DND-41 (cell line): ENCODE measurements around the gene TROAP.

ENCODE experiments used
- EZH2 ChIP-seq: IDR thresholded peaks from 3 replicates; pipeline ENCODE4 v1.6.1; 2012; ENCODE audit warnings: borderline replicate concordance, low read depth, mild to moderate bottlenecking, moderate library complexity, low read length, inconsistent platforms; ENCODE audit not compliant: severe bottlenecking
- TF ChIP-seq, protein P1 (sequence below): IDR thresholded peaks from 2 replicates; pipeline ENCODE4 v1.5.1; 2012; ENCODE audit warnings: borderline replicate concordance, low read length, moderate library complexity, mild to moderate bottlenecking; ENCODE audit not compliant: poor library complexity, severe bottlenecking; ENCODE audit errors: extremely low read depth

DNA sequence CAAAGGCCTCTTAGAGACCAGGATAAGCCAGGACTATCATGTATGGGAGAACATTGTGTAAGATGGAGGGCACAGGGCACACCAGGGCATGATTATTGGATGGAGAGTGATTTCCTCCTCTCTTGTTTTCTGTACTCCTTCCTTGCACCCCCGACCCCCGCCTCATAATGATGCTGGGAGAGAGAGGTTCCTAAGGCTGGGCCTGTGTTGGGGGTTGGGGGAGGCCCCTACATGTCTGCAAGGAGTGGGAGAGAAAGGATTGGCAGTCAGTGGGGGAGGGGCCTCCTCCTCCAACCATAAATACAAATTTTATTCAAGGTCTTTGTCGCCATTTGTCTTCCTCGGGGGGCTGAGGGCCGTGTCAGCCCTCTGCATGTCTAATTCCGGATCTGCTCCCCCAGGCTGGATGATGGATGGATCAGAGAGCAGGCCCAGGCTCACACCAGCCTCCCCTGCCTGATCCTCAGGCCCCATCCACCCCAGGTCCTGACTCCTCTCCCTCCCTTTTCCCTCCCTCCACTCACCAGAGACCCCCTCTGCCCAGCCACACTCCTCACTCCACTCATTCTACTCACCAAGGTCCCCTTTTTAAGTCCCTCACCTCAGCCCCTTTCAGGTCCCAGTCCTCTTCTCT lies 15.9 kb downstream of the TROAP start:
- TF ChIP-seq, protein P1, sequence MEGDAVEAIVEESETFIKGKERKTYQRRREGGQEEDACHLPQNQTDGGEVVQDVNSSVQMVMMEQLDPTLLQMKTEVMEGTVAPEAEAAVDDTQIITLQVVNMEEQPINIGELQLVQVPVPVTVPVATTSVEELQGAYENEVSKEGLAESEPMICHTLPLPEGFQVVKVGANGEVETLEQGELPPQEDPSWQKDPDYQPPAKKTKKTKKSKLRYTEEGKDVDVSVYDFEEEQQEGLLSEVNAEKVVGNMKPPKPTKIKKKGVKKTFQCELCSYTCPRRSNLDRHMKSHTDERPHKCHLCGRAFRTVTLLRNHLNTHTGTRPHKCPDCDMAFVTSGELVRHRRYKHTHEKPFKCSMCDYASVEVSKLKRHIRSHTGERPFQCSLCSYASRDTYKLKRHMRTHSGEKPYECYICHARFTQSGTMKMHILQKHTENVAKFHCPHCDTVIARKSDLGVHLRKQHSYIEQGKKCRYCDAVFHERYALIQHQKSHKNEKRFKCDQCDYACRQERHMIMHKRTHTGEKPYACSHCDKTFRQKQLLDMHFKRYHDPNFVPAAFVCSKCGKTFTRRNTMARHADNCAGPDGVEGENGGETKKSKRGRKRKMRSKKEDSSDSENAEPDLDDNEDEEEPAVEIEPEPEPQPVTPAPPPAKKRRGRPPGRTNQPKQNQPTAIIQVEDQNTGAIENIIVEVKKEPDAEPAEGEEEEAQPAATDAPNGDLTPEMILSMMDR: no peak
- no peak for TF ChIP-seq EZH2
